ENCODE results near the gene ANKRD10.
A peak's percentile ranks its signal among the peaks of the same experiment; 100 is the strongest.
"Not testable (repeated sequence)": the region's sequence is repeated elsewhere in the genome, so short reads cannot be mapped to it uniquely, and the experiment has no call there.

Gene ANKRD10
- total RNA-seq, result 91.8 to 118 (median 101) reads per million in 4 donors

GRCh38 chr13:110915057-110915873, at the start of gene ANKRD10:
ANKRD10 (minus strand) TSS chr13:110915069; CDS start chr13:110914934, 135 bp downstream.
- peak; percentile 85 to 98 (median 89) for DNase-seq

GRCh38 chr13:110964229-110965037, 49.6 kb upstream of the ANKRD10 start:
- peak in 1 of 5 donors; percentile 9 for DNase-seq

- no peak for DNase-seq
These were observed 48.7 kb upstream of the ANKRD10 start for GRCh38 chr13:110963554-110963970.

GRCh38 chr13:110961959-110962358, 47.1 kb upstream of the ANKRD10 start:
- no peak for DNase-seq

- no peak for DNase-seq
These were observed 45.3 kb upstream of the ANKRD10 start for GRCh38 chr13:110960204-110960603.

GRCh38 chr13:110957931-110958330, 43.1 kb upstream of the ANKRD10 start:
- no peak for DNase-seq

GRCh38 chr13:110957181-110957884, 42.5 kb upstream of the ANKRD10 start:
- DNase-seq, result no peak

- not testable (repeated sequence) for DNase-seq
These were observed 41.3 kb upstream of the ANKRD10 start for GRCh38 chr13:110956216-110956615.

- DNase-seq, result not testable (repeated sequence)
These were observed 40.7 kb upstream of the ANKRD10 start for GRCh38 chr13:110955608-110956007.

- DNase-seq, result peak in 1 of 5 donors; percentile 62
These were observed 40.2 kb upstream of the ANKRD10 start for GRCh38 chr13:110955072-110955503.

GRCh38 chr13:110954533-110954920, 39.7 kb upstream of the ANKRD10 start:
- not testable (repeated sequence) for DNase-seq

GRCh38 chr13:110953833-110954532, 39.1 kb upstream of the ANKRD10 start:
- DNase-seq, result no peak

GRCh38 chr13:110953416-110953815, 38.5 kb upstream of the ANKRD10 start:
- no peak for DNase-seq

GRCh38 chr13:110952135-110952534, 37.3 kb upstream of the ANKRD10 start:
- not testable (repeated sequence) for DNase-seq

GRCh38 chr13:110950819-110951570, 36.1 kb upstream of the ANKRD10 start:
- DNase-seq, result no peak

- no peak for DNase-seq
These were observed 35.5 kb upstream of the ANKRD10 start for GRCh38 chr13:110950356-110950755.

GRCh38 chr13:110949628-110950027, 34.8 kb upstream of the ANKRD10 start:
- no peak for DNase-seq

- no peak for DNase-seq
These were observed 34.2 kb upstream of the ANKRD10 start for GRCh38 chr13:110949116-110949515.

- DNase-seq, result not testable (repeated sequence)
These were observed 32.5 kb upstream of the ANKRD10 start for GRCh38 chr13:110947338-110947737.

GRCh38 chr13:110945928-110946570, 31.2 kb upstream of the ANKRD10 start:
- DNase-seq, result no peak

Data from T-helper 1 cell (primary cell).